Naive thymus-derived CD4-positive, alpha-beta T cell (primary cell): ENCODE data around the gene CDKN1A. TPM values are rescaled to one million over a fixed set of nuclear protein-coding genes. Genes with fewer than 3 reads are reported as not detected.

ENCODE experiments used
- ATAC-seq: fragments of 150-1000 bp; cut with Tn5 transposase; 2 replicates; pipeline ENCODE4 v1.10.0; 2021; ENCODE audit warnings: mild to moderate bottlenecking, moderate library complexity
- CTCF ChIA-PET: fragments of 350-600 bp; sonication (Branson Sonifier 250); formaldehyde crosslinking; loops from one replicate; lab custom pipeline; 2021; ENCODE audit warnings: antibody characterized with exemption; lab: Charles Lee
- POLR2A ChIA-PET: fragments of 350-600 bp; sonication (Branson Sonifier 250); formaldehyde crosslinking; loops from one replicate; lab custom pipeline; 2021; ENCODE audit warnings: antibody characterized with exemption, inconsistent platforms; lab: Charles Lee
- DNase-seq, 9 donors: peaks; one replicate each; pipeline versions ENCODE4 v3.0.0 to v3.0.0-alpha.2; 2020 to 2022; ENCODE audit warnings: mixed read lengths in 1 of 9
- H3K27ac ChIP-seq: one replicate; pipeline ENCODE4 v1.7.0; 2013; ENCODE audit warnings: mild to moderate bottlenecking, low read depth, low read length, moderate library complexity
- H3K27me3 ChIP-seq, 2 donors: one replicate each; pipeline ENCODE4 v1.7.0; 2013; ENCODE audit warnings: low read length in 2 of 2, mild to moderate bottlenecking in 2 of 2, moderate library complexity in 2 of 2; ENCODE audit not compliant: control insufficient read depth in 2 of 2, insufficient read depth in 2 of 2
- H3K36me3 ChIP-seq, 3 experiments: 1 replicate in 2 of 3; 2 replicates in 1 of 3; pipeline ENCODE4 v1.7.0; 2013; ENCODE audit warnings: low read length in 3 of 3, mild to moderate bottlenecking in 3 of 3, moderate library complexity in 1 of 3; ENCODE audit not compliant: insufficient read depth in 3 of 3, control insufficient read depth in 2 of 3
- H3K4me1 ChIP-seq, 2 donors: one replicate each; pipeline ENCODE4 v1.7.0; 2013; ENCODE audit warnings: low read length in 2 of 2, mild to moderate bottlenecking in 2 of 2, moderate library complexity in 1 of 2; ENCODE audit not compliant: control insufficient read depth in 2 of 2, insufficient read depth in 2 of 2
- H3K4me3 ChIP-seq: 2 replicates; pipeline ENCODE4 v1.7.0; 2013; ENCODE audit warnings: mild to moderate bottlenecking, low read length
- H3K9me3 ChIP-seq, 3 experiments: 1 replicate in 2 of 3; 2 replicates in 1 of 3; pipeline ENCODE4 v1.7.0; 2013; ENCODE audit warnings: low read length in 3 of 3; ENCODE audit not compliant: control insufficient read depth in 2 of 3
- H3K27ac Mint-ChIP-seq, 9 donors: one replicate each; pipeline ENCODE4 v1.8.0; 2020 to 2022; ENCODE audit warnings: mixed read lengths in 9 of 9, mild to moderate bottlenecking in 8 of 9, moderate library complexity in 5 of 9, inconsistent platforms in 2 of 9
- H3K27me3 Mint-ChIP-seq, 5 donors: one replicate each; pipeline ENCODE4 v1.8.0; 2021 to 2022; ENCODE audit warnings: mixed read lengths in 5 of 5, mild to moderate bottlenecking in 1 of 5
- H3K36me3 Mint-ChIP-seq, 5 donors: one replicate each; pipeline ENCODE4 v1.8.0; 2020 to 2022; ENCODE audit warnings: mixed read lengths in 5 of 5, mild to moderate bottlenecking in 3 of 5, inconsistent platforms in 1 of 5
- H3K4me1 Mint-ChIP-seq, 7 donors: one replicate each; pipeline ENCODE4 v1.8.0; 2020 to 2022; ENCODE audit warnings: mixed read lengths in 7 of 7, mild to moderate bottlenecking in 3 of 7, inconsistent platforms in 1 of 7
- H3K4me3 Mint-ChIP-seq, 10 donors: one replicate each; pipeline ENCODE4 v1.8.0; 2020 to 2022; ENCODE audit warnings: mild to moderate bottlenecking in 10 of 10, mixed read lengths in 10 of 10, moderate library complexity in 6 of 10, inconsistent platforms in 2 of 10
- H3K9me3 Mint-ChIP-seq, 11 donors: one replicate each; pipeline ENCODE4 v1.8.0; 2020 to 2022; ENCODE audit warnings: mixed read lengths in 11 of 11, mild to moderate bottlenecking in 4 of 11, inconsistent platforms in 1 of 11, moderate library complexity in 1 of 11
- intact Hi-C, 2 donors: fragments of 100-400 bp; cut with micrococcal nuclease; formaldehyde crosslinking; loops; one replicate each; pipeline ENCODE4 v1.15.1; 2023
- polyA plus RNA-seq, 2 donors: library from polyadenylated mRNA; unstranded; fragments of 300-500 nt; fragmentation: Illumina TruSeq; gene quantifications; one replicate each; pipeline ENCODE4 v1.2.3, GENCODE V29; 2021
- total RNA-seq, 6 experiments: library from RNA in 5 of 6; stranded (reverse) in 5 of 6; gene quantifications; 1 replicate in 5 of 6; 2 replicates in 1 of 6; pipeline ENCODE4 v1.2.3 and lab custom pipeline; 2021 to 2026

The CDKN1A gene
- total and polyA plus RNA-seq, 7 experiments from 2014 or later, result 0.08 to 156 (median 1.6) TPM

DNA sequence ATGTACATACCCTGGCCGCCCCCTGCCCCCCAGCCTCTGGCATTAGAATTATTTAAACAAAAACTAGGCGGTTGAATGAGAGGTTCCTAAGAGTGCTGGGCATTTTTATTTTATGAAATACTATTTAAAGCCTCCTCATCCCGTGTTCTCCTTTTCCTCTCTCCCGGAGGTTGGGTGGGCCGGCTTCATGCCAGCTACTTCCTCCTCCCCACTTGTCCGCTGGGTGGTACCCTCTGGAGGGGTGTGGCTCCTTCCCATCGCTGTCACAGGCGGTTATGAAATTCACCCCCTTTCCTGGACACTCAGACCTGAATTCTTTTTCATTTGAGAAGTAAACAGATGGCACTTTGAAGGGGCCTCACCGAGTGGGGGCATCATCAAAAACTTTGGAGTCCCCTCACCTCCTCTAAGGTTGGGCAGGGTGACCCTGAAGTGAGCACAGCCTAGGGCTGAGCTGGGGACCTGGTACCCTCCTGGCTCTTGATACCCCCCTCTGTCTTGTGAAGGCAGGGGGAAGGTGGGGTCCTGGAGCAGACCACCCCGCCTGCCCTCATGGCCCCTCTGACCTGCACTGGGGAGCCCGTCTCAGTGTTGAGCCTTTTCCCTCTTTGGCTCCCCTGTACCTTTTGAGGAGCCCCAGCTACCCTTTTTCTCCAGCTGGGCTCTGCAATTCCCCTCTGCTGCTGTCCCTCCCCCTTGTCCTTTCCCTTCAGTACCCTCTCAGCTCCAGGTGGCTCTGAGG lies 7.6 kb downstream of the CDKN1A start:
- H3K4me1 ChIP-seq, result peaks cover 9 to 12% of the 10 kb centered on the region in 2 donors
- H3K4me3 ChIP-seq, result no peak overlapping the region
- Mint-ChIP-seq H3K4me1 (peaks cover 0 to 50% (median 6%) of the 10 kb centered on the region in 7 donors), H3K4me3 (no peak overlapping the region), H3K27ac (peak overlapping the region in 1 of 9 donors; percentile 46), H3K27me3 (no peaks in the 10 kb centered on the region), H3K36me3 (peaks cover 0 to 38% (median 0%) of the 10 kb centered on the region in 5 donors), H3K9me3 (no peaks in the 10 kb centered on the region)
- H3K27me3 ChIP-seq, result no peaks in the 10 kb centered on the region
- DNase-seq (no peak), ATAC-seq (peak; percentile 52)
- H3K9me3 ChIP-seq, result no peaks in the 10 kb centered on the region
- intact Hi-C loops, result no loop called here
- no peaks in the 10 kb centered on the region for H3K36me3 ChIP-seq
- ChIA-PET CTCF (interaction anchor here (0.9 kb wide), 1 partner anchor 99 kb away, joined by 3 read pairs; no protein-coding TSS in a partner anchor), POLR2A (no interaction called here)
- H3K27ac ChIP-seq, result no peak overlapping the region

DNA sequence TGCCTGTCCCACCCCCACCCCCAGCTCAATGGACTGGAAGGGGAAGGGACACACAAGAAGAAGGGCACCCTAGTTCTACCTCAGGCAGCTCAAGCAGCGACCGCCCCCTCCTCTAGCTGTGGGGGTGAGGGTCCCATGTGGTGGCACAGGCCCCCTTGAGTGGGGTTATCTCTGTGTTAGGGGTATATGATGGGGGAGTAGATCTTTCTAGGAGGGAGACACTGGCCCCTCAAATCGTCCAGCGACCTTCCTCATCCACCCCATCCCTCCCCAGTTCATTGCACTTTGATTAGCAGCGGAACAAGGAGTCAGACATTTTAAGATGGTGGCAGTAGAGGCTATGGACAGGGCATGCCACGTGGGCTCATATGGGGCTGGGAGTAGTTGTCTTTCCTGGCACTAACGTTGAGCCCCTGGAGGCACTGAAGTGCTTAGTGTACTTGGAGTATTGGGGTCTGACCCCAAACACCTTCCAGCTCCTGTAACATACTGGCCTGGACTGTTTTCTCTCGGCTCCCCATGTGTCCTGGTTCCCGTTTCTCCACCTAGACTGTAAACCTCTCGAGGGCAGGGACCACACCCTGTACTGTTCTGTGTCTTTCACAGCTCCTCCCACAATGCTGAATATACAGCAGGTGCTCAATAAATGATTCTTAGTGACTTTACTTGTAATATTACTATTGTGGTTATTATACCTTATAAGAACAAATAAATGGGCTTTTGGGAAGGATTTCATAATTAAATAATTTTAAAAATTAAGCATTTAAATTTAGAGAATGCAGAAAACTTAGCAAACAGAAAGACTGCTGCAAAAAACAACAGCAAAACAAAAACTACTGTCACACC lies 8.4 kb downstream of the CDKN1A start:
- Mint-ChIP-seq H3K9me3 (no peaks in the 10 kb centered on the region), H3K27me3 (no peaks in the 10 kb centered on the region), H3K27ac (peak overlapping the region in 1 of 9 donors; percentile 42), H3K36me3 (peaks cover 0 to 36% (median 0%) of the 10 kb centered on the region in 5 donors), H3K4me1 (peaks cover 0 to 53% (median 3%) of the 10 kb centered on the region in 7 donors), H3K4me3 (no peak overlapping the region)
- no peak overlapping the region for H3K4me3 ChIP-seq
- intact Hi-C loops, result no loop called here
- ChIA-PET CTCF (interaction anchor here (0.9 to 1.4 kb wide), 2 partner anchors 72 to 99 kb away, joined by 3 to 4 read pairs; no protein-coding TSS in a partner anchor), POLR2A (no interaction called here)
- H3K27me3 ChIP-seq, result no peaks in the 10 kb centered on the region
- no peak for ATAC-seq
- peaks cover 12% of the 10 kb centered on the region in 2 donors for H3K4me1 ChIP-seq
- DNase-seq, result no peak
- H3K27ac ChIP-seq, result no peak overlapping the region
- H3K9me3 ChIP-seq, result no peaks in the 10 kb centered on the region
- no peaks in the 10 kb centered on the region for H3K36me3 ChIP-seq

DNA sequence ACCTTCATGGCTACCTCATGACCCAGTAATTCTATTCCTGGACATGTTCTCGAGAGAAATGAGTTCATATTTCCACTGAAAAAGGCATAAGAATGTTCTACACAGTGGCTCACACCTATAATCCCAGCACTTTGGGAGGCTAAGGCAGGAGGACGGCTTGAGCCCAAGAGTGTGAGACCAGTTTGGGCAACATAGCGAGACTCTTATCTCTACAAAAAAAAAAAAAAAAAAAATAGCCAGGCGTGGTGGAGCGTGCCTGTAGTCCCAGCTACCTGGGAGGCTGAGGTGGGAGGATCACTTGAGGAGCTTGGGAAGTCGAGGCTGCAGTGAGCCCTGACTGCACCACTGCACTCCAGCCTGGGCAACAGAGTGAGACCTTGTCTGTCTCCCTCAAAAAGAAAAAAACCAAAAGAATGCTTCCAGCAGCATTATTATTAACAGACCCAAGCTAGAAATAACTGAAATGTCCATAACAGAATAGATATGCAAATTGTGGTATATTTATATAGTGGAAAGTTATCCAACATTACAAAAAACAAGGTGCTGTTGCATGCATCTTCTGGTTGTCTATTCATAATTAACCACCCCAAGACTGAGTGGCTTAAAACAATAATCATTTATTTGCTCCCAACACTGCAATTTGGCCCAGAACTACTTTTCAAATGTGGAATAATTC lies 9.7 kb downstream of the CDKN1A start:
- Mint-ChIP-seq H3K36me3 (peaks cover 0 to 30% (median 0%) of the 10 kb centered on the region in 5 donors), H3K27ac (no peak overlapping the region), H3K4me3 (no peak overlapping the region), H3K4me1 (peaks cover 0 to 53% (median 5%) of the 10 kb centered on the region in 7 donors), H3K27me3 (no peaks in the 10 kb centered on the region), H3K9me3 (no peaks in the 10 kb centered on the region)
- Histone ChIP-seq H3K4me1 (peaks cover 3 to 10% of the 10 kb centered on the region in 2 donors), H3K4me3 (no peak overlapping the region), H3K27me3 (no peaks in the 10 kb centered on the region), H3K9me3 (no peaks in the 10 kb centered on the region), H3K36me3 (no peaks in the 10 kb centered on the region), H3K27ac (no peak overlapping the region)
- CTCF ChIA-PET, result interaction anchor here (1.4 kb wide), 1 partner anchor 71 kb away, joined by 4 read pairs; no protein-coding TSS in a partner anchor
- POLR2A ChIA-PET, result no interaction called here
- no peak for ATAC-seq
- no peak for DNase-seq
- intact Hi-C loops, result no loop called here

DNA sequence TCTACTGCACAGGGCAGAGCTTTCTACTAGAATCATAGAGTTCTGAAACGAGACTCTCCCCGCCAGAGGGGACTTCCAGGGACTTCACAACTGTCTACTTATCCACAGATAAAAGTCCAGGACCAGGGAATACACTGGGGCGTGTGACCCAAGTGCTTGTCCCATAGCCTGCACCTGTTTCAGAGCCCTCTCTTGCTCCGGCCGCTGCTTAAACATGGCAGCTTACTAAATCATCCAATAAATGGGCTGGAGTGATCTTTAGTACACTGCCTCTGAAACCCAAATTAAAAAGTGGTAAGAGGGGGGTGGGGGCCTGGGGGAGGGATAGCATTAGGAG lies 10.2 kb downstream of the CDKN1A start:
- ChIA-PET POLR2A (no interaction called here), CTCF (no interaction called here)
- Histone ChIP-seq H3K9me3 (no peaks in the 10 kb centered on the region), H3K27ac (no peak overlapping the region), H3K36me3 (no peaks in the 10 kb centered on the region), H3K27me3 (no peaks in the 10 kb centered on the region), H3K4me3 (no peak overlapping the region), H3K4me1 (peaks cover 0 to 10% of the 10 kb centered on the region in 2 donors)
- no peaks in the 10 kb centered on the region for H3K9me3 Mint-ChIP-seq
- ATAC-seq (no peak), DNase-seq (no peak)
- H3K36me3 Mint-ChIP-seq, result peaks cover 0 to 25% (median 0%) of the 10 kb centered on the region in 5 donors
- no peaks in the 10 kb centered on the region for H3K27me3 Mint-ChIP-seq
- H3K4me3 Mint-ChIP-seq, result no peak overlapping the region
- peaks cover 0 to 52% (median 9%) of the 10 kb centered on the region in 7 donors for H3K4me1 Mint-ChIP-seq
- intact Hi-C loops, result no loop called here
- H3K27ac Mint-ChIP-seq, result no peak overlapping the region

DNA sequence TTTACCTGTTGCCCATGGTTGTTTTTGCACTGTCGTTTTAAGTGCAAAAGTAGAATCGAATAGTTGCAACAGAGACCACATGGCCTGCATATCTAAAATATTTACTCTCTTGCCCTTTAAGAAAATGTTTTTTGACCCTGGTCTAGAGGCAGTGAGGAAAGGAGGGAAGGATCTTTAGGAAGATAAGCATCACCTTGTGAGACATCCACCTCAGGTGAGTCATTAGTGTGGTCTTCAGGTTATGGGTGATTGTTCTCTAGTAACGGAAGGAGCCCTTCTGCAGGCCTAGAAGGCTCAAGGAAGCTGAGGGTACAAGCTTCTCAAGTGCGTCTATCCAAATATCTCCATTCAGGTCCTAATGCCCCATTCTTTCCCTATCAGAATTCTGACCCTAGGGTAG lies 12.5 kb downstream of the CDKN1A start:
- no peaks in the 10 kb centered on the region for H3K36me3 ChIP-seq
- Mint-ChIP-seq H3K4me1 (peaks cover 0 to 52% (median 9%) of the 10 kb centered on the region in 7 donors), H3K4me3 (no peak overlapping the region), H3K27ac (peak overlapping the region in 1 of 9 donors; percentile 84), H3K9me3 (no peaks in the 10 kb centered on the region), H3K36me3 (peaks cover 0 to 11% (median 0%) of the 10 kb centered on the region in 5 donors), H3K27me3 (no peaks in the 10 kb centered on the region)
- H3K9me3 ChIP-seq, result no peaks in the 10 kb centered on the region
- DNase-seq (no peak), ATAC-seq (no peak)
- H3K4me1 ChIP-seq, result peaks cover 0 to 10% of the 10 kb centered on the region in 2 donors
- H3K4me3 ChIP-seq, result no peak overlapping the region
- H3K27me3 ChIP-seq, result no peaks in the 10 kb centered on the region
- intact Hi-C loops, result no loop called here
- POLR2A ChIA-PET, result no interaction called here
- CTCF ChIA-PET, result no interaction called here
- H3K27ac ChIP-seq, result no peak overlapping the region

DNA sequence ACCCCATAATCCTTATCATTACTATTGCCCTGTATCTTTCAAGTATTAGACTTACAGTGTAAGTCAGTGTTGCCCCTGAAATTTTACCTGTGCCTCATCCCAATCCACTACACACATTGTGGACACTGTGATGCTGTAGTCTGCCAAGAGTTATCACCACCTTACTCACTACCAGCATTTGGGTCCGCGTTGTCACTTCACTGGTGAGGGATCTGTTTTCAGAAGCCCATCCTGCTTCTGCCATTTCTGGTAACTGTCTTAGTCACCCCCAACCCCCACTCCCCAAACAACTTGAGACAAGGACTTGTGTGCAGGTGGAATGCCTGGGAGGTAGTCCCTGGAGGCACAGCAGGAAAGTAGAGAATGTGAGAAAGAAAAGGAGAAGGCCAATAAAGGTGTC lies 13.1 kb downstream of the CDKN1A start:
- Mint-ChIP-seq H3K27me3 (no peaks in the 10 kb centered on the region), H3K9me3 (no peaks in the 10 kb centered on the region), H3K36me3 (peaks cover 0 to 7% (median 0%) of the 10 kb centered on the region in 5 donors), H3K27ac (peak overlapping the region in 2 of 9 donors; percentile 37 to 84), H3K4me3 (peak overlapping the region in 1 of 10 donors; percentile 72), H3K4me1 (peaks cover 0 to 57% (median 9%) of the 10 kb centered on the region in 7 donors)
- Histone ChIP-seq H3K27ac (no peak overlapping the region), H3K4me3 (no peak overlapping the region), H3K9me3 (no peaks in the 10 kb centered on the region), H3K27me3 (no peaks in the 10 kb centered on the region), H3K36me3 (no peaks in the 10 kb centered on the region), H3K4me1 (peaks cover 0 to 10% of the 10 kb centered on the region in 2 donors)
- intact Hi-C loops, result loop anchor here in 1 of 2 donors (1.0 kb wide), 1 partner anchor 11 kb away; no protein-coding TSS in a partner anchor
- ChIA-PET POLR2A (no interaction called here), CTCF (no interaction called here)
- DNase-seq, result no peak
- ATAC-seq, result no peak
